RKO (cell line): ENCODE measurements around the gene OARD1.

Experiments used
- DNase-seq: peaks from one replicate; pipeline ENCODE4 v3.0.0-alpha.2; 2016; ENCODE audit warnings: low spot score

Gene OARD1

GRCh38 chr6:41074692-41075436 lies 2.7 kb upstream of the OARD1 start:
- DNase-seq: peak; percentile 45

GRCh38 chr6:41073968-41074691 lies 2.0 kb upstream of the OARD1 start:
- DNase-seq: peak; percentile 47

- peak; percentile 80 for DNase-seq
Observed at GRCh38 chr6:41073203-41073967, 1.2 kb upstream of the OARD1 start.

GRCh38 chr6:41072836-41073202 lies 663 bp upstream of the OARD1 start, which contains the start of gene NFYA:
Gene NFYA (plus strand): TSS chr6:41072974. CDS start chr6:41079090, 6,116 bp downstream.
- DNase-seq: peak; percentile 97

GRCh38 chr6:41071501-41071922 lies 644 bp downstream of the OARD1 start:
- no peak for DNase-seq

- peak; percentile 84 for DNase-seq
Observed at GRCh38 chr6:41066867-41067304, 5.3 kb downstream of the OARD1 start.

- DNase-seq: no peak
Observed at GRCh38 chr6:41065550-41066026, 6.6 kb downstream of the OARD1 start.

GRCh38 chr6:41064841-41065240 lies 7.3 kb downstream of the OARD1 start:
- no peak for DNase-seq

- no peak for DNase-seq
Observed at GRCh38 chr6:41063884-41064285, 8.3 kb downstream of the OARD1 start.

GRCh38 chr6:41062056-41062455 lies 10.1 kb downstream of the OARD1 start:
- no peak for DNase-seq

GRCh38 chr6:41061196-41061726 lies 10.9 kb downstream of the OARD1 start:
- no peak for DNase-seq

GRCh38 chr6:41059556-41059955 lies 12.6 kb downstream of the OARD1 start:
- DNase-seq: no peak

GRCh38 chr6:41058783-41059181 lies 13.4 kb downstream of the OARD1 start:
- no peak for DNase-seq

GRCh38 chr6:41056768-41057490 lies 15.2 kb downstream of the OARD1 start:
- DNase-seq: no peak

- no peak for DNase-seq
Observed at GRCh38 chr6:41055149-41055548, 17.0 kb downstream of the OARD1 start.

- no peak for DNase-seq
Observed at GRCh38 chr6:41054511-41054910, 17.6 kb downstream of the OARD1 start.

GRCh38 chr6:41053041-41053440 lies 19.1 kb downstream of the OARD1 start, which contains the start of gene APOBEC2:
Gene APOBEC2 (plus strand): TSS chr6:41053202. CDS start chr6:41053348, 146 bp downstream.
- DNase-seq: no peak

GRCh38 chr6:41051873-41052272 lies 20.3 kb downstream of the OARD1 start:
- no peak for DNase-seq

GRCh38 chr6:41050536-41050935 lies 21.6 kb downstream of the OARD1 start:
- no peak for DNase-seq

- DNase-seq: no peak
Observed at GRCh38 chr6:41049955-41050354, 22.2 kb downstream of the OARD1 start.

GRCh38 chr6:41049521-41049920 lies 22.6 kb downstream of the OARD1 start:
- no peak for DNase-seq
